HepG2 (cell line): ENCODE measurements around the gene PRR30. TPM values are rescaled to one million over a fixed set of nuclear protein-coding genes. Genes with fewer than 3 reads are reported as not detected.

Experiments
- ATF6 ChIP-seq: sonication (generic); formaldehyde crosslinking; conservative IDR thresholded peaks from 2 replicates; pipeline ENCODE4 v1.4.0; 2020; ENCODE audit warnings: missing genetic modification reagents
- CBX2 ChIP-seq, 2 experiments: fragments of 200-600 bp in 1 of 2; sonication (generic); formaldehyde crosslinking in 1 of 2; IDR thresholded peaks; 2 replicates each; pipeline versions ENCODE4 v1.7.0 to v1.8.1; 2018 to 2022; ENCODE audit warnings: low read depth in 2 of 2, low read length in 1 of 2, mild to moderate bottlenecking in 1 of 2, missing genetic modification reagents in 1 of 2
- DRAP1 ChIP-seq: IDR thresholded peaks from 2 replicates; pipeline ENCODE4 v1.6.1; 2016; ENCODE audit warnings: missing genetic modification reagents, missing compliant biosample characterization
- HES4 ChIP-seq: sonication (generic); formaldehyde crosslinking; IDR thresholded peaks from 2 replicates; pipeline ENCODE4 v1.9.0; 2021; ENCODE audit warnings: mild to moderate bottlenecking, missing genetic modification reagents, borderline replicate concordance
- HNRNPUL1 ChIP-seq: fragments of 200-400 bp; formaldehyde crosslinking; IDR thresholded peaks from 2 replicates; pipeline ENCODE4 v1.6.1; 2017; ENCODE audit warnings: low read depth, mild to moderate bottlenecking, low read length, moderate library complexity
- IKZF5 ChIP-seq: IDR thresholded peaks from 2 replicates; pipeline ENCODE4 v1.6.1; 2018; ENCODE audit warnings: missing genetic modification reagents, mild to moderate bottlenecking, missing compliant biosample characterization
- NFKB2 ChIP-seq: sonication (generic); formaldehyde crosslinking; IDR thresholded peaks from 2 replicates; pipeline ENCODE4 v1.4.0; 2020; ENCODE audit warnings: missing genetic modification reagents, borderline replicate concordance
- SKI ChIP-seq: fragments of 450-650 bp; IDR thresholded peaks from one replicate; pipeline ENCODE4 v1.6.1; 2018; ENCODE audit warnings: mild to moderate bottlenecking; ENCODE audit not compliant: partially characterized antibody
- SUZ12 ChIP-seq: fragments of 150-350 bp; IDR thresholded peaks from 2 replicates; pipeline ENCODE4 v1.6.1; 2014; ENCODE audit warnings: low read depth, low read length
- TEAD3 ChIP-seq: optimal IDR thresholded peaks from 2 replicates; pipeline ENCODE3; 2016; ENCODE audit warnings: borderline replicate concordance
- USF2 ChIP-seq, 2 experiments: sonication (generic) in 1 of 2; formaldehyde crosslinking in 1 of 2; IDR thresholded peaks; 2 replicates each; pipeline versions ENCODE4 v1.5.1 to v1.6.1; 2011 to 2020; ENCODE audit warnings: borderline replicate concordance in 1 of 2, low read depth in 1 of 2, low read length in 1 of 2, mild to moderate bottlenecking in 1 of 2, missing genetic modification reagents in 1 of 2, moderate library complexity in 1 of 2
- ZFP91 ChIP-seq: sonication (generic); formaldehyde crosslinking; IDR thresholded peaks from 2 replicates; pipeline ENCODE4 v1.9.0; 2022; ENCODE audit warnings: missing genetic modification reagents, mild to moderate bottlenecking, borderline replicate concordance
- ZHX1 ChIP-seq: sonication (generic); formaldehyde crosslinking; IDR thresholded peaks from 2 replicates; pipeline ENCODE4 v1.8.1; 2022; ENCODE audit warnings: low read depth, mild to moderate bottlenecking, missing genetic modification reagents
- ZNF333 ChIP-seq: sonication (generic); formaldehyde crosslinking; IDR thresholded peaks from 2 replicates; pipeline ENCODE4 v1.4.0; 2020; ENCODE audit warnings: mild to moderate bottlenecking, missing genetic modification reagents, borderline replicate concordance
- ZNF678 ChIP-seq: sonication (generic); formaldehyde crosslinking; IDR thresholded peaks from 2 replicates; pipeline ENCODE4 v1.4.0; 2020; ENCODE audit warnings: mild to moderate bottlenecking, missing genetic modification reagents
- polyA plus RNA-seq, 8 experiments: library from polyadenylated mRNA; depleted of rRNA in 3 of 8; stranded (reverse) in 7 of 8; unstranded in 1 of 8; fragments of >200 nt; fragmentation: Illumina TruSeq in 4 of 8; extraction: Trizol in 4 of 8; gene quantifications; 2 replicates each; pipeline versions ENCODE4 v1.2.1 to v1.2.3, GENCODE V29; 2011 to 2016; ENCODE audit warnings: low read depth in 4 of 8, missing spikeins in 1 of 8, mixed read lengths in 1 of 8; ENCODE audit not compliant: insufficient read depth in 1 of 8
- total RNA-seq, 5 experiments: library from RNA; depleted of rRNA; stranded (reverse); fragments of >200 nt; fragmentation: Illumina TruSeq; extraction: Trizol; gene quantifications; 2 replicates each; pipeline ENCODE4 v1.2.3, GENCODE V29; 2016; ENCODE audit warnings: low read depth in 1 of 5

Gene PRR30
- total and polyA plus RNA-seq, 2 of the 13 experiments (the other 11 are each of a cell fraction or from before 2014, with no cell fraction given): not detected

- TF ChIP-seq ATF6 (CRISPR knock-in tag) (no peak), TEAD3 (CRISPR knock-in tag) (peak; percentile 3), ZFP91 (CRISPR knock-in tag) (peak; percentile 69; the same call in 1 of the 2 replicates), ZNF678 (CRISPR knock-in tag) (no peak), ZHX1 (CRISPR knock-in tag) (peak; percentile 90), NFKB2 (CRISPR knock-in tag) (0 out of 2 replicates have a peak, but pooled peaks have one; percentile 81), HNRNPUL1 (no peak), CBX2 (IDR thresholded peaks at IDR 0.05; ENCODE audit: low read depth, low read length) (no peak), CBX2 (CRISPR knock-in tag; IDR thresholded peaks at IDR 0.05; ENCODE audit: low read depth) (no peak), USF2 (IDR thresholded peaks at IDR 0.05; ENCODE audit: low read depth, low read length) (no peak; the same call in 1 of the 2 replicates), USF2 (CRISPR knock-in tag; IDR thresholded peaks at IDR 0.05; ENCODE audit: borderline replicate concordance) (no peak), HES4 (peak; percentile 52; the same call in 1 of the 2 replicates), ZNF333 (CRISPR knock-in tag) (peak; percentile 93), IKZF5 (CRISPR knock-in tag) (peak; percentile 70; the same call in 1 of the 2 replicates), SUZ12 (no peak), DRAP1 (CRISPR knock-in tag) (peak; percentile 90), SKI (no peak)
These were observed 5.1 kb downstream of the PRR30 start, which contains the start of gene PREB (continued) for GRCh38 chr2:27133905-27134780.
